GM20000 (cell line): Measurements from ENCODE around the gene ZNF354C.

Experiments
- DNase-seq: peaks from one replicate; pipeline ENCODE4 v3.0.0; 2012; ENCODE audit warnings: low spot score
- TF ChIP-seq, protein P1 (sequence below): IDR thresholded peaks from 2 replicates; pipeline ENCODE4 v1.5.1; 2012; ENCODE audit warnings: mild to moderate bottlenecking, control low read depth; ENCODE audit errors: extremely low read depth, missing control alignments

ZNF354C gene

GRCh38 chr5:179124853-179125788, 64.9 kb downstream of the ZNF354C start:
- DNase-seq, result no peak
- TF ChIP-seq, protein P1, sequence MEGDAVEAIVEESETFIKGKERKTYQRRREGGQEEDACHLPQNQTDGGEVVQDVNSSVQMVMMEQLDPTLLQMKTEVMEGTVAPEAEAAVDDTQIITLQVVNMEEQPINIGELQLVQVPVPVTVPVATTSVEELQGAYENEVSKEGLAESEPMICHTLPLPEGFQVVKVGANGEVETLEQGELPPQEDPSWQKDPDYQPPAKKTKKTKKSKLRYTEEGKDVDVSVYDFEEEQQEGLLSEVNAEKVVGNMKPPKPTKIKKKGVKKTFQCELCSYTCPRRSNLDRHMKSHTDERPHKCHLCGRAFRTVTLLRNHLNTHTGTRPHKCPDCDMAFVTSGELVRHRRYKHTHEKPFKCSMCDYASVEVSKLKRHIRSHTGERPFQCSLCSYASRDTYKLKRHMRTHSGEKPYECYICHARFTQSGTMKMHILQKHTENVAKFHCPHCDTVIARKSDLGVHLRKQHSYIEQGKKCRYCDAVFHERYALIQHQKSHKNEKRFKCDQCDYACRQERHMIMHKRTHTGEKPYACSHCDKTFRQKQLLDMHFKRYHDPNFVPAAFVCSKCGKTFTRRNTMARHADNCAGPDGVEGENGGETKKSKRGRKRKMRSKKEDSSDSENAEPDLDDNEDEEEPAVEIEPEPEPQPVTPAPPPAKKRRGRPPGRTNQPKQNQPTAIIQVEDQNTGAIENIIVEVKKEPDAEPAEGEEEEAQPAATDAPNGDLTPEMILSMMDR, result no peak

GRCh38 chr5:179125789-179126505, 65.8 kb downstream of the ZNF354C start:
- no peak for DNase-seq
- TF ChIP-seq, protein P1, result no peak

GRCh38 chr5:179126506-179126991, 66.4 kb downstream of the ZNF354C start:
- TF ChIP-seq, protein P1, result no peak
- DNase-seq, result no peak

GRCh38 chr5:179127136-179128040, 67.2 kb downstream of the ZNF354C start:
- TF ChIP-seq, protein P1, result no peak

GRCh38 chr5:179128041-179128365, 67.8 kb downstream of the ZNF354C start:
- TF ChIP-seq, protein P1, result no peak
- no peak for DNase-seq

More at GRCh38 chr5:179127136-179128040, 67.2 kb downstream of the ZNF354C start:
- DNase-seq, result no peak

- TF ChIP-seq, protein P1, result no peak
- no peak for DNase-seq
Measured at GRCh38 chr5:179128976-179129375, 68.8 kb downstream of the ZNF354C start.
